GM18873 (cell line): ENCODE measurements around the gene OXER1.

Source experiments
- ATAC-seq: cut with Tn5 transposase; IDR thresholded peaks from one replicate; pipeline ENCODE4 v1.9.1; 2021; ENCODE audit warnings: mild to moderate bottlenecking, moderate library complexity, moderate number of reproducible peaks; ENCODE audit not compliant: unreplicated experiment, low FRiP score

Gene OXER1

DNA sequence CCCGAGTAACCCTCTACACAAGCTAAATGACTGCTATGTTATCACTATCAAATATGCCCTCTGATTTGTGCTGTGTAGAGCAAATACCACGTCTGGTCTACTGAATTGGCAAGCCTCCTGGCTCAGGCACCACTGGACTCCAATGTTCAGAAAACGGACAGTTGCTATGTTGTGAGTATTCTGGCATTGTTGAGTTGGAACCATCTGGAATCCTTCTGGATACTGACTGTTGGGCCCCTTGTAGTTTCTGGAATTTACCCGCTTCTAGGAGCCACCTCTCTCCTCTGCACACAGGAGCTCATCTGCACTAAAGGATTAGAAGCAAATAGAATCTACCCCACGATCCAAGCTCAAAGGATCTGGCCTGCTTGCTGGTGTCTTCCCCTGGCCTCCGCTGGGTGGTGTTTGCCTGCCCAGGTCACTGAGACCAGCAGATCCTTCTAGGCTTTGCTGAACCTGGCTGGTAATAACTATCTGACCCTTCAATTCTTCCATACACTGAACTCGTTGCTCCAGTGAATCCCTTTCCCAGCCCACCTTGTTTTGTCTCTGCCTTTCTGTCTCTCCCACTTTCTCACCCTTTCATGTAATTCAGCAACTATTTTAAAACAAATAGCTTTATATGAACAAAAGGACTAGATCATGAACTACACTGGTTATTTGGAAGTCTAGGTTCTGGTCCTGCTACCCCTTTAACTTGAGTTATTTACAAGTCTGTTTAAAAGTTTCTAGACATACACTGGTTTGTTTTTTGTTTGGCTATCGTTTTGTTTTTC lies 30.5 kb upstream of the OXER1 start:
- no peak for ATAC-seq

DNA sequence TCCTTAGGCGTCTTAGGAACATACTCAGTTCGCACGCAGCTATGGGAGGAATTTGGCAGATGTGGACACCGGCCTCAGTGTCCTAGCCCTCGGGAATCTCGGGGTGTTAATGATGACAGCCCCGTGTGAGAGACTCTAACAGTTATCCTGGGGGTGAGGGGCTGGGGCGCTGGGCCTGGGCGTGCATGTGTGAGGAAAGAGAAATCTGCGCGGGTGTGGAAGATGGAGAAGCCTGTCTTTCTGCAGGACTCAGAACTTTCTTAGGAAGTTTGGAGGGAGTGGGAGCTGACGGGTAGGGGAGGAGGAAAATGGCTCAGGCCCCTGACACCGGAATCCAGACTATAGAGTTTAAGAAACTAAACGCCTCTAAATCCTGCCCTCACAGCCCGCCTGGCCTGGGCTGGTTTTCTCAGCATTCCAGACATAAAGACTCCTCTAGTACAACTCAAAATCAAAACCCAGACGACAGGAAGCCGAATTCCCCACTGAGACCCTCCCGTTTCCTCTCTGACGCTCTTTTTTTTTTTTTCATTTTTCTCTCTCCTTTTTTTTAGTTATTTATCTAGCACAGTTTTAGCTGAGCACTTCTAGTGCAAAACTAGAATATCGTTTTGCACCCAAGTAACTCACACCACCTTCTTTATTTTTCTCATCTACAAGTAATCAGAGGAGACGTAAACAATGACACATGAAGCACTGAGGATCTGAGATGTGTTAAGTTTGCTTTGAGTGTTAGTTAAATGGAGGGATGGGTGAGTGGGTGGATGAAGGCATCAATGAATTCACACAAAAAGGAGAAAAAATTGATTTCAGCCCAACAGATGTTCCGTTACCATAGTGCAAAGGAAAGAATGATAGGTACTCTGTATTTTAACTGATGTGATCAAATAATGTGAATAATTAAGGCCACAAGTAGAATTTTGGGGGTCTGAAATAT lies 29.7 kb upstream of the OXER1 start:
- no peak for ATAC-seq

DNA sequence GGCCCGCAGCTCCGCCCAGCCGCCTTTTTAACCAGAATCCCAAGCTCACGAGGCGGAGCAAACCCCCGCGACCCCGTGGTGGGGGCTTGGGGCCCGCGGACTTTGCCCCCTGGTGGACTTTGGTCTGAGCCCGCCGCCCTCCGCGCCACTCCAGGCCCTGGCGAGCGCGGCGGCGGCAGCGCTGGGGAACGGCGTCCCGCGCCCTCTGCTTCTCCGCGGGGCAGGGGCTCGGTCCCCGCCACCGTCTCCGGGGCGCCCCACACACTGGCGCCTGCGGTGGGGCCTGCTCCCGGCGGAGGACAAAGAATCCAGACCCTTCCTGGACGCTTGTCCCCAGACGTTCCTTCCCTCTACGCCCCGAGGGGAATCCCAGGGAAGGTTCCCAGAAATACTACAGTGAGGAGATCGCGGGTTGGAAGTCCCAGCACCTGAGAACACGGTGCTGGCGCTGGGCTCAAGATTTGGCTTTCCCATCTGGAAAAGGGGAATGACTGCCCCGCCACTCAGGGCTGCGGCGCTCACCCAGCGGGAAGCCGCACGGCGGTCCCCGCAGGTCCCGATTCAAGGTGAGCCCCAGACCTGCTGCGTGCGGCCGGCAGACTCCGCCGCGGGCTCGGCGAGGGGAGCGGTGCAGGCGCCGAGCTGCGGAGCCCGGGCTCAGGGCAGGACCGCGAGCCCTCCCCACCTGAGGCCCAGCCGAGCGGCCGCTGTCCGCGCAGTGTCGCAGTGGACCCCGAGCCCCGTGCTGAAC lies 28.8 kb upstream of the OXER1 start, which contains the start of gene HAAO:
Gene HAAO (minus strand): TSS at position 1 of the 751 bp plus-strand sequence. CDS start 47 bp downstream, outside the sequence.
- ATAC-seq: no peak

DNA sequence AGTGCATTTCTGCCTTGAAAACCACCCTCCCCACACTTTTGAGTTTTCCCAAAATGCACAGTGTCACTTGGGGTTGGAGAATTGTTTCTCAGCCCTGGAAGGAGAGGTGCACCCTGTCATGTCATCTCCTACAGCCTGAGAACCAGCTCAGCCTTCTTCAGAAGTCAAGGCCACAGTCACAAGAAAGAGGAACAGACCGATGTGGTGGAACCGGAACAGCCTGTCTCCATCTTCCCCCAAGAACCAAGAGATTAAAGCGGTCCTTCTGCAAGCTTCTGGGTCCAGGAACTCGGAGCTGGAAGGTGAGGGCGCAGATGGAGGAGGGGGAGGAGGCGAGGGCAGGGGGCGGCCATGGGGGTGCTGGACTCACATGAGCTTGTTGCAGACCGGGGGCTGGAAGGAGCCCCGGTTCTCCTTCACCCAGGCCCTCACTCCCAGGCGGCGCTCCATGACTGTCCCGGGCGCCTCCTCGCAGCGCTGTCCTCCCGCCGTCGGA lies 28.2 kb upstream of the OXER1 start:
- no peak for ATAC-seq

DNA sequence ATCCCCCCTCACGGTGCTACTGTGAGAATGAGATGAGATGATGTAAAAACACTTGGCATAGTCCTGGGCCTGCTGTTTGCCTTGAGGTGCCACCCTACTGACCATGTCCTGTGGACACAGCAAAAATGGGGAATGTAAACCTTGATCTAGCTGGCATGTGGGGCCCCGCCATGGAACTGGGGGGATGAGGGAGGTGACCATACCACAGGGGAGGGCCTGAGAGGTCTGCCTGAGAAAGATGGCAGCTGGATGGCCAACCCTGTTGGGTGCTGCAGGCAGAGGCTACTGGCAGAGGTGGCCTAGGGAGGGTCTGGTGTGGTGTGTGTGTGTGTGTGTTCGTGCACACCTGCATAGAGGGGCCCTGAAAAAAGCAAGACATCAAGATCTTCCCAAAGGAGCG lies 27.7 kb upstream of the OXER1 start:
- ATAC-seq: no peak

DNA sequence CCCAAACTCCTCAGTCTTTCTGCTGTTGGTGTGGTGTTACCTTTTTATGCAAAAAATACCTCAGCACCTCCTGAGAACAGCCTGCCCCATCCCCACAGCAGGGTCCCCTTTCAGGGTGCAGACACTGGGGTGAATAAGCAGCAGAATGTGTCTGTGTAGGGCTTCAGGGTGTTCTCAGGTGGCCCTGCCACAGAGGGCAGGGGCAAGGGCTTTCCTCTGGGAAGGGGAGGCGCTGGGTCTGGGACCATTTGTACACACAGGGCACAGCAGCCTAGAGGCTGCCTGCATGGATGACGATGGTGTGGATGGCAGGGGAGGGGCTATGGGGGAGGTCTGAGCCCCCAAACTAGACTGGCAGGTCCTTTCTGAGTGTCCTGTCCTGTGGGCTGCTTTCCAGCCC lies 25.8 kb upstream of the OXER1 start:
- no peak for ATAC-seq

DNA sequence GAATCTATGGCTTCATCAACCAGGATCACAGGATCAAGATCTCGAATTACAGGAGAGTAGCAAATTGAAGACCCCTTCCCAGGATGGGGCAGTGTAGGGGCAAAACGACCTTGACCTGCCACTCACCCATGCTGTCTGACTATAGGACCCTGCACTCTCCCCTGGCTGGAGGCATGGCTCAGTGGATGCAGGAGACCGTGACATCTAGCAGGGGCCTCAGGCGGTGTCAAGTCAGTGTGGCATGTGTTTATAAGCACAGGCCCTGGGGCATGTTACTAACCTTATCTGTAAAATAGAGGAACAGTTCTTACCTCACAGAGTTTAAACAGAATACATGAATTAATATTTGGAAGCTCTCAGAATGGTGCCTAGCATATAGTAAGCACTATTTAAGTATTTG lies 24.9 kb upstream of the OXER1 start:
- ATAC-seq: no peak

DNA sequence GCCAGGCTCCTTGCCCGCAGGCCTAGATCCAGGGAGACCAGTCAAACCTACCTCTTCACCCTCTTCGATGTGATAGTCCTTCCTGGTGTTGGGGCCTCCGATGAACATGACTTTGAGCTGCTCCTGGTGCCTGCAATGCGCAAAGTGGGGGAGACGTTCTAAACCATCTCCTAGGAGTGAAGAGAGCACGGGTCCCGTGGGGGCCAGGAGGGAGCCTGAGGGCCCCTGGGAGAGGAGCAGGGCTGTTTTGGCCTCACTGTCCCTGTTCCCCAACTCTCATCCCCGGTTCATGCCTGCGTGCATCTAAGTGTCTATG lies 24.5 kb upstream of the OXER1 start:
- ATAC-seq: no peak

DNA sequence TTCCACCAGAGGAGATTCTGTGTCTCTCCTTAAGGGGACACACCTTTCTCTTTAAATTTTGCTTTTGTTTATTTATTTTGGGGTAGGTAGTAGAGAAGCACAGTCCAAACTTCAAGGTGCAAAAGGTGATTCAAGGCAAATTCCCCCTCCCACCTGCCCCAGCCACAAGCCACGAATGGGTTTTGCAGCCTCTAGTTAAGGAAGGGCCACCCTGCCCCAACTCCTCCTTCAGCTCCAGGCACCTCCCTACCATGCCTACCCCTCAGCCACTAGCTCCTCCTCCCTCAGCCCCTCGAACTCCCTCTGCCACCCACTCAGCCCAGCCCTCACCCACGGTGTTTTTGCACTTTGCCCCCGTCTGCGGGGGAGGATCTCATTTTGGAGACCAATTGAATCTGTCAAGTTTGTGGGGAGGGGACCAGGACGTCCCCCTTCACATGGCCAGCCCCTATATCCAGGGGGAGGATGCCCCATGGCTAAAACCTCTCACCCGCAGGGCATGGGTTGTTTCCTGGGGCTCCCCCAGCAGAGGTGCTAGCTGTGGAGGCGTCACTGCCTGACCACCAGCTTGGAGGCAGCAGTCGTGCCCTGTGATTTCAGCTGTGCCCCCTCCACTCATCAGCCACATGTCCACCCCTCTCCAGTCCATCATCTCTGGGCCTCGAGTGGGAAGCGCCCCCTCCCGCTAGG lies 24.0 kb upstream of the OXER1 start:
- ATAC-seq: no peak

DNA sequence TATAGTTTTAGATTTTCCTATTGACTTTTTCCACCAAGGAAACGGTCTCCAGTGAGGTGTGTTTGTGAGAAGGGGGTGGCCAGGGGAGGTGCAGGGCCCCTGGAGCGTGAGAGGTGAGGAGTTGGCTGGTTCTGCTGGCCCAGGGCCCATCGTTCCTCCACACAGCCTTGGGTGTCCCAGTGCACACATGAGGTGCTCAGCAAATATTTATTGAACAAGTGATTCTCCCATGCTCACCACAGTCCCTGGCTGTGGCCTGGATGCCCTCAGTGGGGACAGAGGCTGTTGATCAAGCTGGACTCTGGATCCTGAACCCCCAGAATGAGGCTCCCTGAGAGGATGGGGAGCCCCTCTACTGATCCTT lies 23.5 kb upstream of the OXER1 start:
- no peak for ATAC-seq

DNA sequence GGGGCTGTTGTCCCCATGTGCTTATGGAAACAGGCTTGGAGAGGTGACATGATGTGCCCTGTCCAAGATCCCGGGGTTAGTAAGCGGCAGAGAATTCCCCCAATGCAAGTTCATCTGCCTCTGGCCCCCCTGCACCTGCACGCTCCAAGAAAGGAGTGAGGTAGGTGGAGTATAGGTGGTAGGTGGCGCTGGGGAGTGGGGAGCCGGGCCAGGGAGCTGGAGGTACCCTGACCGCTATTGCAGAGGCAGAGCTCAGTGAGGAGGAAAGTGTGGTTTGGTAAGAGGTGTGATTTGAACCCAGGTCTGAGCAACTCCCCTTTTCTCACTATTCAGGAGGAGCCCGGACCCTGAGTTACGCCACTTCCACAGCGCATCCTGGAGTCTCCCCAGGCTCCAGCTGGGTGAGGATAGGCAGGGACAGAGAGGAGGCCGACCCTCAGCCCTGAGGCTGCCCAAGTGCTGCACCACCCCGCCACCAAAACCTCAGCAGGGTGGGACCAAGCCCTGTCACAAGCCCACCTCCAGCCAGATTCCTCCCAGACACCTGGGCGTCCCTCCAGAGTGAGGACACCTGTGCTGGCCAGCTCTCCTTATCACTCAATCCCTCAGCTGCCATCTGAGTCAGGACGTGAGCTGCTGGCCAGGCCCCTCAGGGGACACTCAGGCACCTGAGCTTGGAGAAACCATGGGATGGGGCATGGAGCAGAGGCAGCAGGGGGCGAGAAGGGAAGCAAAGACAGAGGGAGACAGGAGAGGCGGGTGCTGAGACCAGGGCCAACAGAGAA lies 22.8 kb upstream of the OXER1 start:
- no peak for ATAC-seq

DNA sequence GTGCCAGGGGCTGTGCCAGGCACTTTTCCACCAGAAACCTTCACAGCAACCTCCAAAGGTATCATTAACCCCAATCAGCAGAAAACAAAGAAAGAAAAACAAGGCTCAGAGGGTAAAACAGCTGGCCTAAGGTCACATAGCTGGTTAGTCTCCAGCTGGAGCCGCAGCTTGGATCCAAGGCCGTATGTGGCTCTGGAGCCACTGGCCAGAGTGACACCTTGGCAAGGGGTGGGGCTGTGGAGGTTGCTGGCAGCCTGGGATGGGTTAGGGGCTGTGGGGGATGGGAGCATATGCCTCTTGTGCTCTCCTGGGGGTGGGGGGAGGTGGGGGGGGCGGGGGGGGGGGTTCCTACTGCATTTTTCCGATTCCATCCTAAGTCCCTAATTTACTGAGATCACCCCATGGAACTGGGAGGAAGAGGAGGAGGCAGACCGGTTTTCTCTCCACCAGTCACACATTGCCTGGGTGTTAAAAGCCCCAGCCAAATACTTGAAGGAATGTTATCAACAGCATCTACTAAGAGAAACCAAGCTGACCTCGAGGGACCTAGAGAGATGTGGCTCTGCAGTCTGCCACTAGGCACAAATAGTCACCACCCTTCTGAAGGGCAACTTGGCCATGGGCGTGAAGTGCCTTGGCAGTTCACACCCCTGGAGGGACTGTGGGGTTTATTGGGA lies 20.4 kb upstream of the OXER1 start:
- ATAC-seq: no peak

DNA sequence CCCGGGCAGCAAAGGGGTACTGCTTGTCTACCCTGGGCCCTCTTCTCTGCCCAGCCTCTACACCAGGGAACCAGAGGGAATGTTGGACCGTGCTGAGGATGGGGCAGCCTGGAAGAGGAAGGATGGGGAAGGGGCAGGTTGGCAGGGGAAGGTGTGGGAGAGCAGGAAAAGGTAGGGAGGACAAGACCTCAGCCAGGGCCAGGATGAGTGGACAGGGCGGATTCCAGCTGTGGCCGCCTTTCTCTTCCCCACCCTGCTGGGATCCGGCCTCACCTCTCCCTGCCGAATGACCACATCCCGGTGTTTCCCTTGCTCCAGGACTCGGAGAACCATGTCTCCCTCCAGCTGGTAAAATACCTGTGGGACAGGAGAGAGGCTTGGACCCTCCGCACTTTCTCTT lies 19.6 kb upstream of the OXER1 start:
- no peak for ATAC-seq

DNA sequence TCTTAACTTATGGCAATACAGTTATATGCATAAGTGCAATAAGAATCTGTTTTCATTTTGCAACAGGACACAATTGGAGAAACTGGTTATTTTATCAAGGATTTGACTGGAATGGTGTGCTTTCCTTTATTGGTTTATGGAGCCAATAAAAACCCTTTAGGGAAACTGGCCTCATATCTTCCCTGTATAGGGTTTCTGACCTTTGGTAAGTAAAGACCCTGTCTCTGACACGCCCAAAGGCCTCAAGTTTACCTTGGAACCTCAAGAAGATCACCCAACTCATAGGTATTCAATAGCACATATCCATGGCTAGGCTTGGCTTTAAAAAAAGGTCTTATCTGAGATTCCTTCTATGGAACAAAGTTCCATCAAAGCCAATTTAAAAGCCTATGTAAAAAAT lies 17.2 kb upstream of the OXER1 start:
- no peak for ATAC-seq

DNA sequence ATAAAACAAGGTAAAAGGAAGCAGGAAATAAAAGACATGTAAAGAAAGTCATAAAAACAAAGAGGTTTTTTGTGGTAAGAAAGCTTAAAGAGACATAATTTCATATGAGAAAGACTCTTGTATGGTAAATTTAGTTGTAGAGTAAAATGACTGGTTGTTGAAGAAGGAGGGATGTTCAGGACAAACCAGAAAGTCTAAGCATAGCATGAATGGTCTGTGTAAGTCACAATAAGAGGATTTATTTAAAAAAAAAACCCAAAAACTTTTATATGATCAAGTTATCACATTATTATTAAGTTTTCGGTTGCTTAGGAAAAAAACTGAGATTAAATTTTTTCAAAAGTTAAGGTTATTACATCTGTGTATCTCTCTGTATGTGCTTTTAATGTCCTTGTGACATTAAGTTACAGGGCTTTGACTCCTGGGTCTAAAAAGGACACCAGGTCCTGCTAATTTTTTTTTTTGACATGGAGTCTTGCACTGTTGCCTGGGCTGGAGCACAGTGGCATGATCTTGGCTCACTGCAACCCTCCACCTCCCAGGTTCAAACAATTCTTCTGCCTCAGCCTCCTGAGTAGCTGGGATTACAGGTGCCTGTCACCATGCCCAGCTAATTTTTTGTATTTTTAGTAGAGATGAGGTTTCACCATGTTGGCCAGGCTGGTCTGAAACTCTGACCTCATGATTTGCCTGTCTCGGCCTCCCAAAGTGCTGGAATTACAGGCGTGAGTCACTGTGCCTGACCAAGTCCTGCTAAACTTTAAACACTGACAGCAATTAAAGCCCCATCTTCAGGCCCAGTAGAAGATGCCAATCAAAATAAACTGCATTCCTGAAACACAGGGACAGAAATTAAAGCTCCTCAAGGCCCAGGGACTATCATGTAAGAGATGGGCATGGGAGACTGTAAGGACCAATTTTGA lies 14.2 kb upstream of the OXER1 start:
- no peak for ATAC-seq

DNA sequence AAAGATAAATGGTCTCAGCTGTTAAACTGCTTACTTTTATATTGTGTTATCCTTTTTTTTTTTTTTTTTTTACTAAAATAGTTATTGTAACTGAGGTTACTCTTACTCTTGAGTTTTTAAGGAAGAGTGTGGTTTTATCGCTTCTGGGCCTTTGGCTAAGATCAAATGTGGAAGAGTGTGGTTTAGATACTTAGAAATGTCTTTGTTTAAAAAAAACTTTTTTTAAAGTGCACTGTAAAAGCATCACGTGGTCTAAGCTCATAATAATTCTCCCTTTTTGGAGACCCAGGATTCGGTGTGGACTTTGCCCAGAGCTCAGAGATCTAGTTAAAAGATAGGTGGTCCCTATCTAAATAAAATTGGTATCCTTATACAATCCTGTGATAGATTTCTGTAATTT lies 11.9 kb upstream of the OXER1 start:
- ATAC-seq: no peak

DNA sequence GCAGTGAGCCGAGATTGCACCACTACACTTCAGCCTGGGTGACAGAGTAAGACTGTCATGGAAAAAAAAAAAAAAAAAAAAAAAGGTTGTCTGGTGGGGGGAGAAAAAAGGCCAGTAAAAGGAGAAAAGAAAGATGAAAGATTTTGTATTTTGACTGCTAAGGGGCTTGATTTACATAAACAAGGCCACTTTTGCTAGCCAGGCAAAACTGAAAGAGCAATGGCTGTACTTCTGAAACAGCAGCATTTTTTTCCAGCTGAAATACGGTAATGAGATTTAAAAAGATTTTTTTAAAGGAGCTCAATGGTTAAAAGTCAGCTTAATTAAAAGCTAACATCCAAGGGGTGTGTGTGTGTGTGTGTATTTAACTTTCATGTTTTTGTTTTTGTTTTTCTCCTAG lies 11.3 kb upstream of the OXER1 start:
- no peak for ATAC-seq

DNA sequence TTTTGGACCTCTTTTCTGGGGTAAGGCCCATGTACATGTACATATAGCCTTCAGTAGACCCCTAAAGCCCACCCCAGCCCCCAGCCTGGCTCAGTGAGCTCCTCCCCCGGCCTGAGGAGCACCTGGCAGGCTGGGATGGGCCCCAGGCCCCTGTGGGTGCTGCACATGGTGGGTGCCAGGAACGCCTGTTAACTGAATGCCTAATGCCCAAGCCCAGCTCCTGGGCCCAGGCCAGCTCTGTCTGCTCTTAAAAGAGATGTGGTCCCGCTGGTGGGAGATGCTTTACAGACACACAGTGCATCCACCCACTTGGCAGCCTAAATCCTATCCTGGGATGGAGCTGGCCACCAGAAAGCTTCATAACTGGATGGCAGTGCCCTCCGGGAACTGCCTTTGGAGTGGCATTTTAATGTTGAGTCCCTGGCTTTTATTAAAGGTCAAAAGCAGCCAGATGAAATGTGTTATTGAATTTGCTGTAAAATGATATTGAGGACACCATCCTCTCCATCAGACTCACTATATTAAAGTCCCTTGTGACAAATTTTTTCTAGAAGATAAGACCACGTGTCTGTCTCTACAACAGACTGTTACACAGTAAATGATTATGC lies 7.7 kb upstream of the OXER1 start:
- ATAC-seq: no peak
